Mucosa of stomach (tissue), 1 donor: Measurements from ENCODE around the gene SKAP1.
"Not testable (repeated sequence)": the region's sequence is repeated elsewhere in the genome, so short reads cannot be mapped to it uniquely, and the experiment has no call there.

ENCODE experiments used
- H3K27me3 ChIP-seq: one replicate; pipeline ENCODE4 v1.7.0; 2013; ENCODE audit warnings: mild to moderate bottlenecking, low read length; ENCODE audit not compliant: control insufficient read depth, insufficient read depth
- H3K36me3 ChIP-seq: one replicate; pipeline ENCODE4 v1.7.0; 2013; ENCODE audit warnings: low read length; ENCODE audit not compliant: control insufficient read depth, insufficient read depth
- H3K4me1 ChIP-seq: one replicate; pipeline ENCODE4 v1.7.0; 2013; ENCODE audit warnings: mild to moderate bottlenecking, low read length; ENCODE audit not compliant: control insufficient read depth, insufficient read depth
- H3K4me3 ChIP-seq: one replicate; pipeline ENCODE4 v1.7.0; 2013; ENCODE audit warnings: low read length
- H3K9ac ChIP-seq: one replicate; pipeline ENCODE4 v1.7.0; 2013; ENCODE audit warnings: mild to moderate bottlenecking, low read length, moderate library complexity
- H3K9me3 ChIP-seq: one replicate; pipeline ENCODE4 v1.7.0; 2013; ENCODE audit warnings: mild to moderate bottlenecking, low read length, moderate library complexity; ENCODE audit not compliant: control insufficient read depth
- donor health status: Pancreatic carcinoma.

SKAP1 gene

GRCh38 chr17:48225725-48226567, 204.1 kb downstream of the SKAP1 start:
- H3K36me3 ChIP-seq, result no peaks in the 10 kb centered on the region
- no peak overlapping the region for H3K9ac ChIP-seq
- no peak overlapping the region for H3K4me3 ChIP-seq
- H3K9me3 ChIP-seq, result no peaks in the 10 kb centered on the region
- H3K27me3 ChIP-seq, result peaks cover 17% of the 10 kb centered on the region
- no peaks in the 10 kb centered on the region for H3K4me1 ChIP-seq

DNA sequence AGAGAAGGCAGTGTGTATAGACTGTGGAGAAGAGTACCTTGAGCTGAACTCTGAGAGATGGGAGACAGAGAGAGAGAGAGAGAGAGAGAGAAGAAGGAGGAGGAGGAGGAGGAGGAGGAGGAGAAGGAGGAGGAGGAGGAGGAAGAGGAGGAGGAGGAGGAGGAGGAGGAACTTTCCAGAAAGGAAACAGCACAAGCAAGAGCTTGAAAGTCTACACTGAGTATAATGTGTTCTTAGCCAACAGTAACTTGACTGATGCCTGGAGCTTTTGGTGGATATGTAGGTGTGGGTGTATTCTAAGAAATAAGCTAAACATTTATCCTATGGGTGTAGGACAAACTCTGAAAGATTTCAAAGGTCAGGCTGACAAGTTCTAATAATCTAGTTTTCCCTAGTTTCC, 206.1 kb downstream of the SKAP1 start:
- no peaks in the 10 kb centered on the region for H3K36me3 ChIP-seq
- peaks cover 17% of the 10 kb centered on the region for H3K27me3 ChIP-seq
- H3K9ac ChIP-seq, result no peak overlapping the region
- no peaks in the 10 kb centered on the region for H3K4me1 ChIP-seq
- H3K4me3 ChIP-seq, result no peak overlapping the region
- H3K9me3 ChIP-seq, result no peaks in the 10 kb centered on the region

DNA sequence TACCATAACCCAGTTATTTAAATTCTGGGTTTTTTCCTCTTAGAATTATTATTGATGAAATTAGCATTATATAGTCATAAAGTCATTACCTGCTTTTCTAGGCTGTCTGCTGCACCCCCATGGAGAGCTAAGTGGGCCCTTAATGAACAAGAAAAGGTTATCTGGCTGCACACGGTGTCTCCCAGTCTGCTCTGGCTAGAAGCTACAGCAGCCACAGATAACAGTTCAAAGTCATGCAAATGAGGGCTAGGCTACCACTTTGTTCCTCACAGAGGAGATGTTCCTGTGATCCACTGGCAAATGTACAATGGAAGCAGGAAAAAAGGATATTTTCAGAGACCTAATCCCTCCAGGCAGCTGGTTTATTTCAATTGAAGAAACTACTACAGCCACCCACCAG, 210.4 kb downstream of the SKAP1 start:
- Histone ChIP-seq H3K36me3 (no peaks in the 10 kb centered on the region), H3K9ac (no peak overlapping the region), H3K4me3 (no peak overlapping the region), H3K27me3 (peaks cover 19% of the 10 kb centered on the region), H3K4me1 (no peaks in the 10 kb centered on the region), H3K9me3 (no peaks in the 10 kb centered on the region)

DNA sequence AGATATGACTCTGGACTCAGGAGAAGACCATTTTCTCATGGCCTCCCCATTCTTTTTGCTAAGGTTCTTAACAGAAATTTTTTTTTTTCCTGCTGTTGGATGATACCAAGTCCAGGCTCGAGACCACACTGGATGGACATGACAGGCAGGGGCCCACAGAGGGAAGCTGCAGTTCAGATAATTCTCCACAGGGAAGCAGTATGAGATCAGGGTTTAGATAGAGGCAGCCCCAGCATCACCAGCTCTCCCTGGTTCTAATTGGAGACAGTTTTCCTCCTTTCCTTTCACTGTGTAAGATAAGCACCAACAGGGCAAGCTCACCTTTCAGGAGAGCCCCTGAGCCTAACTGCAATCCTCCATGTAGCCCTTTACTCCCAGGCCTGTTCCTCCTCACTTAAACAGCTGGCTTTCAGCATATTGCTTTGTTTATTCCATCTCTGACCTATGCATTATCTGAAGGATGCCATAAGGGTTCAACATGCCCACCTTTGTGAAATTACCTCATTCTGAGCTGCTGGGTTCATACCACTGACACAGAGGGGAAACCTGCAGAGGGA, 214.4 kb downstream of the SKAP1 start:
- Histone ChIP-seq H3K9ac (no peak overlapping the region), H3K36me3 (no peaks in the 10 kb centered on the region), H3K4me3 (no peak overlapping the region), H3K27me3 (peaks cover 19% of the 10 kb centered on the region), H3K9me3 (no peaks in the 10 kb centered on the region), H3K4me1 (no peaks in the 10 kb centered on the region)

DNA sequence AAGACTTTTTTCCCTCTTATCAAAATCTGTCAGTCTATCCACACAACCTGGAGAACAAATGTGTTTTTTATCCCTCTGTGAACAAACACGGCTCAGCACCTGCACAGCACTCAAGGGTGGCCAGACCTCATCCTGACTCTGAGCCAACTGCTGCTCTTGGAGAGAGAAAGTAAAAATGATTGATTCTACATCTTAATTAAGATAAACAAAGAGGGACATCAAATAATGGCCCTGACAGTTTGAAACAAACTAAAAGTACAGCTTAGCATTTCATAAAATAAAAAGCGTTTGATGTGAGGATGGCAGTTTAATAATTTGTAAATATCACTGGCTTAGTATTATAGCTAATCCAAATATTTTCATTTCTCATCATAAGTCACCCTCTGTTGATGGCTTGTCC, 216.2 kb downstream of the SKAP1 start:
- no peaks in the 10 kb centered on the region for H3K9me3 ChIP-seq
- peaks cover 26% of the 10 kb centered on the region for H3K27me3 ChIP-seq
- no peaks in the 10 kb centered on the region for H3K4me1 ChIP-seq
- no peak overlapping the region for H3K9ac ChIP-seq
- H3K4me3 ChIP-seq, result no peak overlapping the region
- no peaks in the 10 kb centered on the region for H3K36me3 ChIP-seq

DNA sequence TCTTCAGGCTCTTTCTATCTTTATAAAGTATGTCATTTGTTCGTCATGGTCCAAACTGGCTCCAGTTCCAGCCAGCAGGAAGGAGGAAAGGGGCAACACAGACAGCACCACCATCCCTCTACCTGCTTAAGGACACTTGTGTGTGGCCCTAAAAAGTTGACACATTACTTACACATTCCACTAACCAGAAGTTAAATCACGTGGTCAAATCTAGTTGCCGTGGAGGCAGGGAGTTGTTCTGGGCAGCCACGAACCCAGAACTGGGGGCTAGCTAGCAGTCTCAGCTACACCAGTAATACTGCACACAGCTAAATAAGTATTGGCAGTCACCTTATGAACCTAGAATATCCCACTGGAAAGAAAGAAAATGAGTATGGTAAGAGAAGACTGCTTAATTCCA, 218.2 kb downstream of the SKAP1 start:
- no peak overlapping the region for H3K9ac ChIP-seq
- H3K4me1 ChIP-seq, result no peaks in the 10 kb centered on the region
- no peak overlapping the region for H3K4me3 ChIP-seq
- no peaks in the 10 kb centered on the region for H3K9me3 ChIP-seq
- H3K27me3 ChIP-seq, result peaks cover 25% of the 10 kb centered on the region
- no peaks in the 10 kb centered on the region for H3K36me3 ChIP-seq

- Histone ChIP-seq H3K9me3 (no peaks in the 10 kb centered on the region), H3K27me3 (peaks cover 22% of the 10 kb centered on the region), H3K4me1 (no peaks in the 10 kb centered on the region), H3K9ac (no peak overlapping the region), H3K4me3 (no peak overlapping the region), H3K36me3 (no peaks in the 10 kb centered on the region)
Observed at GRCh38 chr17:48211011-48211410, 219.0 kb downstream of the SKAP1 start.

DNA sequence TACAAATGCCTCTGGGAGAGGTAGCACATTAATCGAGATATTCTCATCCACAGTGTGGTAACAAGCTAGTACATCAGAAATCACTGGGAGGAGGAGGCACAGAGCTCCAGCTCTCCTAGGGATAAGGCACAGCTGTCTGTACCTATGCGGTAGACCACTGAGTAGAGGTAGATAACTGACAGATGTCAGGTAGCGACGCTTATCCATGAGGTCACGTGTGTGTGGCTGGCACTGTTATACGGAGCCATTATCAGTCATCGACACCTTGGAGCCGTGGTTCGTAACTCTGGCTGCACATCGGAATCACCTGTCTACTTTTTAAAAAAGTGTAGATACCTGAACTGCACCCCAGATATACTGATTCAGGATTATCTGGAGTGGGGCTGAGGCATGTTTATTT, 220.0 kb downstream of the SKAP1 start:
- Histone ChIP-seq H3K9ac (no peak overlapping the region), H3K9me3 (no peaks in the 10 kb centered on the region), H3K27me3 (peaks cover 16% of the 10 kb centered on the region), H3K36me3 (no peaks in the 10 kb centered on the region), H3K4me1 (no peaks in the 10 kb centered on the region), H3K4me3 (no peak overlapping the region)

- Histone ChIP-seq H3K4me1 (no peaks in the 10 kb centered on the region), H3K27me3 (peaks cover 16% of the 10 kb centered on the region), H3K4me3 (no peak overlapping the region), H3K36me3 (no peaks in the 10 kb centered on the region), H3K9ac (no peak overlapping the region), H3K9me3 (no peaks in the 10 kb centered on the region)
Observed at GRCh38 chr17:48207776-48208544, 222.1 kb downstream of the SKAP1 start.

GRCh38 chr17:48207036-48207435, 223.0 kb downstream of the SKAP1 start:
- not testable (repeated sequence) for H3K36me3 ChIP-seq, H3K4me3 ChIP-seq, H3K9me3 ChIP-seq, H3K4me1 ChIP-seq, H3K9ac ChIP-seq
- H3K27me3 ChIP-seq, result peaks cover 16% of the 10 kb centered on the region

GRCh38 chr17:48202959-48203358, 227.1 kb downstream of the SKAP1 start:
- Histone ChIP-seq H3K4me3 (no peak overlapping the region), H3K27me3 (peaks cover under 1% of the 10 kb centered on the region), H3K36me3 (no peaks in the 10 kb centered on the region), H3K9ac (no peak overlapping the region), H3K9me3 (no peaks in the 10 kb centered on the region), H3K4me1 (peaks cover 11% of the 10 kb centered on the region)

DNA sequence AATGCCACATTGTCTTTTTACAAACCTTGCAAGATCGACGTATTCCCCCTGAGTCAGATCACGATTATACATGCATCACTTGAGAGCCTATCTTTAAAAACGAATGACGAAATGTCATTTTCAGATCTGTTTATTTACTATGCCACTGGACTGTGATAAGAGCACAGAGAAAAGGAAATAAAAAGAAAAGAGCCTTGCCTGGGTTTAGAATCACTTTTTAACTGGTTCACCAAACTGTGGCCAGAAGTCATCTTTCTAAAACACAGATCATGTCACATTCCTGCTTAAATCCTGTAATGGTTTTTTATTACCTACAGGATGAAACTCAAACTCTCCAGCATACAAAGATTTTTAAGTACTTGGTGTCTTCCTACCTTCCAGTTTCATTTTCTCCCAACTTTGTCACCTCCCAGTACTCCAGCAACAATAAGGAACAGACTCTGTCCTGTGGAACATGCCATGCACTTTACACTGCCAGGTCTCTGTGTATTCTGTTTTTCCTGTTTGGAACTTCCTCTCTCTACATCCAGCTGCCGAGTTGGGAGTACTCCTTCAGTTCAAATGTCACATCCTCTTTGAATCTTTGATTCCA, 231.0 kb downstream of the SKAP1 start:
- H3K4me1 ChIP-seq, result peaks cover 11% of the 10 kb centered on the region
- no peak overlapping the region for H3K4me3 ChIP-seq
- peaks cover 3% of the 10 kb centered on the region for H3K27me3 ChIP-seq
- H3K9me3 ChIP-seq, result no peaks in the 10 kb centered on the region
- no peaks in the 10 kb centered on the region for H3K36me3 ChIP-seq
- H3K9ac ChIP-seq, result no peak overlapping the region
